Fibroblast of mammary gland (primary cell): ENCODE data around the gene CCDC89.

Experiments
- DNase-seq: peaks from one replicate; pipeline ENCODE4 v3.0.0-alpha.2; 2010; ENCODE audit warnings: low read depth
- H3K4me3 ChIP-seq: 2 replicates; pipeline ENCODE4 v1.5.1; 2011; ENCODE audit warnings: low read depth, mild to moderate bottlenecking, low read length, moderate library complexity; ENCODE audit not compliant: control insufficient read depth
- TF ChIP-seq, protein P1 (sequence below): conservative IDR thresholded peaks from 2 replicates; pipeline ENCODE4 v1.5.1; 2011; ENCODE audit warnings: low read depth, low read length, inconsistent platforms; ENCODE audit not compliant: control insufficient read depth, insufficient read depth

CCDC89 gene

DNA sequence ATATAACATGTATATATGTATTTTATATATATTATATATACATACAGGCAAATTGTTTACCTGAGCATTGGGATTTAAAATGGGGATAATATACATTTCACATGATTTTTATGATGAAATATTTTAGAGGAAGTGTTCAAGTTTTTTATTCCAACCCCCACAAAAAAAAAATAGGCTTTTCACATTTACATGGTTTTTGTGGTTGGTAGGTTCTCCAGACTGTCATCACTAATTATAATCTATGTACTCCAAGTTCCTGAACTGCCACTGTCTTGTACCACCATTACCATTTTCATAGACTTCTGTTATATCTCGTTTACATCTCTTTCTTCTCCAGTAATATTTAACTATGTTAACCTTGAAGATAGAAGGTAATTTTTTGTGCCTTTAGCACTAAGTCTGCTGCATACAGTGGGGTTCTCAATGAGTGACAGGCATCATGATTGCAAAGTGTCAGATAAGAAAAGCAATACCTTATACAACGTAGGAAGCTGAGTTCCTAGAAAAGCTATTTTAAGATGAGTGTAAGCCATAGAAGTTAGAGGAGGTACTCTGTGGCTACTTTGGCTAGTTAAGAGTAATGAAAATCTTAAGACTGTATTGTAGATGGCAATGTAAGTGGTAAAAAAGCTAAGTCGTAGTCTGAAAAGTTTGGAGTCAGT is 33.1 kb downstream of the CCDC89 start:
- DNase-seq, result no peak
- no peak overlapping the region for H3K4me3 ChIP-seq
- TF ChIP-seq, protein P1, sequence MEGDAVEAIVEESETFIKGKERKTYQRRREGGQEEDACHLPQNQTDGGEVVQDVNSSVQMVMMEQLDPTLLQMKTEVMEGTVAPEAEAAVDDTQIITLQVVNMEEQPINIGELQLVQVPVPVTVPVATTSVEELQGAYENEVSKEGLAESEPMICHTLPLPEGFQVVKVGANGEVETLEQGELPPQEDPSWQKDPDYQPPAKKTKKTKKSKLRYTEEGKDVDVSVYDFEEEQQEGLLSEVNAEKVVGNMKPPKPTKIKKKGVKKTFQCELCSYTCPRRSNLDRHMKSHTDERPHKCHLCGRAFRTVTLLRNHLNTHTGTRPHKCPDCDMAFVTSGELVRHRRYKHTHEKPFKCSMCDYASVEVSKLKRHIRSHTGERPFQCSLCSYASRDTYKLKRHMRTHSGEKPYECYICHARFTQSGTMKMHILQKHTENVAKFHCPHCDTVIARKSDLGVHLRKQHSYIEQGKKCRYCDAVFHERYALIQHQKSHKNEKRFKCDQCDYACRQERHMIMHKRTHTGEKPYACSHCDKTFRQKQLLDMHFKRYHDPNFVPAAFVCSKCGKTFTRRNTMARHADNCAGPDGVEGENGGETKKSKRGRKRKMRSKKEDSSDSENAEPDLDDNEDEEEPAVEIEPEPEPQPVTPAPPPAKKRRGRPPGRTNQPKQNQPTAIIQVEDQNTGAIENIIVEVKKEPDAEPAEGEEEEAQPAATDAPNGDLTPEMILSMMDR, result no peak

DNA sequence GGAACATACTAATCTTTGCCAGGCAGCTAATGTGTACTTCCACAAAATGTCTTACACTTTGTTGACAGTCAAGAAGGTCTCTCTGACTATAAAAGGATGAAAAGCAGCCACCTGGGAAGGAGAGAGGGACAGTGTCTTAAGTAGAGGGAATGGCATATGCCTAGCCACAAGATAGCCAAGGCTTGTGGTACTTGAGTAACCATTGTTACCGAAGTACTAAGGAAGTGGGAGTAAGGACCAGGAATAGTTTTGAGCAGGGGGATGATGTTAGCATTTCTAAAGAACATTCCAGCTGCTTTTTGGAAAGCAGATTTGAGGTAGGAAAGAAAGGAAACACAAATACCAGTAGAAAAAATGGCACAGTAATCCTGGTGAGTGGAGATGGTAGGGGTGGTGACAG is 34.9 kb downstream of the CCDC89 start:
- no peak overlapping the region for H3K4me3 ChIP-seq
- no peak for DNase-seq
- TF ChIP-seq, protein P1, result no peak

DNA sequence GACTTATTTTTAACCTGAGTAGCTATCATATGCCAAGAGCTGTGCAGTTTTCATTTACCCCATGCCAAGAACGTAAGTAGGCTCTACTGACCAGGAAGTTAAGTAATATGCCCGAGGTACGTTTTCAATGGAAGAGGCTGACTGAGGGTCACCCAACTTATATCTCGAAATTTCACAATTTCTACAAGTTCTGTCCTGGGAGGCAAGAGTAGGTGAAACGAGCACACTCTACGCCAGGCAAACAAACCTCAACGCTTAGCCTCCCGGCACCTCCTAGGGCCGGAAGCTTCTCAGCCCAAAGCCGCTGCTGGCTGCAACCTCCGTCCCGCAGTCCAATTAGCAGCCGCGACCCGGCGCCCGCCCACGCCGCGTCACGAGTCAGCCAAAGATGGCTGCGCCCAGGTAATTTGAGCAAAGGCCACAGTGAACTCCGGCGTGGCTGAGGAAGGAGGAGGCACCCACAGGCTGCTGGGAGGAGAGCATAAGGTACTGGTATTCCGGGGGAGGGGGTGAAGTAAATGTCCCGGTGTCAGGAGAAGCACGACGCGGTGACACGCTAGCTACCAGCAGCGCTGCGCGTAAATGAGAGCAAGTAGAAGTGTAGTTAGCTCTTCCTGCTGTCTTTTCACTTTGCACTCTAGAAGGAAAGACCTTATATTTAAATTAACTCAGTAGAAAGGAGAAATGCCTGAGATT is 38.2 kb downstream of the CCDC89 start, which contains the start of gene TMEM126A:
TMEM126A (plus strand) TSS at position 364 of the 696 bp plus-strand sequence. CDS start 2,289 bp downstream, outside the sequence.
- DNase-seq, result peak; percentile 72
- H3K4me3 ChIP-seq, result peak within 1 kb of the TSS; percentile 96
- TF ChIP-seq, protein P1, result no peak

DNA sequence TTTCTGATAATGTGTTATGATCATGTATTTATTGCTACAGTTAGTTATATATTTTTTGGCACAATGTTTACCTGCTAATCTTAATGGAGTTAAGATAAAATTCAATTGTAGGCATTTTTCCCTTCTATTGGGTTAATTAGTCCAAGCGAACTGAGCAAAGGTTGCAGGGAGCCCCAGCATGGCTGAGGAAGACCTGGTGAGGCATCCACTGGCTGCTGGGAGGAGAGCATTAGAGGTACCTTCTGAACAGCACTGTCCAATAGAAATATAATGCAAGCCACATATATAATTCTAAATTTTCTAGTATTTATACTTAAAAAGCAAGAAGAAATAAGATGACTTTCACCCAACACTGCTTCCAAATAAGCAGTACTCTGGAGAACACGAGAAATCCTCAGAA is 38.9 kb downstream of the CCDC89 start:
- TF ChIP-seq, protein P1, result no peak
- peak overlapping the region; percentile 96 for H3K4me3 ChIP-seq
- no peak for DNase-seq

DNA sequence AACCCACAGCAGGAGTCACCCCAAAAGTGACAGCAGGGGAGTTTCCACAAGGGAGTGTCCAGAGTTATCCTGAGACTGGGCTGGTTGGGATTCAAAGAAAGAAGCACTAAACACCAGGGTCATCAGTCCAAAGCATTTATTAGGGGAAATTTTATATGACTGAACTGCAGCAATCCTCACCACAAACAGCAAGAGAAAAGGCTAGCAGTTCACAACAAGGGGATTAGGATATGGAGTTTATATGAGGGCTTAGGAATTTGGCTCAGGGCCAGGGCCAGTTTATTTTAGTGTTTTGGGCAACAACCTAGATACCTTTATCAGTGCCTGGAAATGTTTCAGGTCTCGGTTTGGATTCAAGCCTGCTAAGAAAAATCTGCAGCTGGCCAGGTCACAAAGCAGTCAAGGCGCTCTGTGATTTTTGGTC is 42.8 kb downstream of the CCDC89 start:
- no peak overlapping the region for H3K4me3 ChIP-seq
- TF ChIP-seq, protein P1, result no peak
- no peak for DNase-seq

DNA sequence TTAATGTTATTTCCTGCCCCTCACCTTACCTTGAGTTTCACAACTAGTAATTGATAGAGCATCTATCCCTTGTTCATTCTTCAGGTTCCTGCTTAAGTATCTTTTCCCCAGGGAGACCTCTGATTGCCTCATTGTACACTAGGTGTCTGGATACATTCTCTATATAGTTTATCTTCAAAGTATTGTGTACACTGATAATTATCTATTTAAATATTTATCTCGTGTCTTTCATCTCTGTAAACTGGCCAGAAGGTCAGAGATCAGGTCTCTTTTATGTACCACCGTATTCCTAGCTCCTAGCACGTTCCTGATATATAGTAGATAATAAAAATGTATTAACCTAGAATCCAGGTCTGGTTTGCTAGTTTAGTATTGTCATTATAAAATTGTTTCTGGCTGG is 51.2 kb downstream of the CCDC89 start:
- TF ChIP-seq, protein P1, result no peak
- H3K4me3 ChIP-seq, result no peak overlapping the region
- DNase-seq, result no peak
